ENCODE data around the gene PGAM1.
"Not testable (repeated sequence)": the region's sequence is repeated elsewhere in the genome, so short reads cannot be mapped to it uniquely, and the experiment has no call there.

DNA sequence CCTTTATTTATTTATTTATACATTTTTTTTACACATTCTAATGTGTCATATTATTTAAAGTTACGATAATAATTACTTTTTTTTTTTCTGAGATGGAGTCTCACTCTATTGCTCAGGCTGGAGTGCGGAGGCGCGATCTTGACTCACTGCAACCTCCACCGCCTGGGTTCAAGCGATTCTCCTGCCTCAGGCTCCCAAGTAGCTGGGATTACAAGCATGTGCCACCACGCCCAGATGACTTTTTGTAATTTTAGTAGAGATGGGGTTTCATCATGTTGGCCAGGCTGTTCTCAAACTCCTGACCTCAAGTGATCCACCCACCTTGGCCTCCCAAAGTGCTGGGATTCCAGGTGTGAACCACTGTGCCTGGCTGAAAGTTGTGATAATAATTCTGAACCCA, 19.5 kb upstream of the PGAM1 start:
- TF ChIP-seq, protein P1, sequence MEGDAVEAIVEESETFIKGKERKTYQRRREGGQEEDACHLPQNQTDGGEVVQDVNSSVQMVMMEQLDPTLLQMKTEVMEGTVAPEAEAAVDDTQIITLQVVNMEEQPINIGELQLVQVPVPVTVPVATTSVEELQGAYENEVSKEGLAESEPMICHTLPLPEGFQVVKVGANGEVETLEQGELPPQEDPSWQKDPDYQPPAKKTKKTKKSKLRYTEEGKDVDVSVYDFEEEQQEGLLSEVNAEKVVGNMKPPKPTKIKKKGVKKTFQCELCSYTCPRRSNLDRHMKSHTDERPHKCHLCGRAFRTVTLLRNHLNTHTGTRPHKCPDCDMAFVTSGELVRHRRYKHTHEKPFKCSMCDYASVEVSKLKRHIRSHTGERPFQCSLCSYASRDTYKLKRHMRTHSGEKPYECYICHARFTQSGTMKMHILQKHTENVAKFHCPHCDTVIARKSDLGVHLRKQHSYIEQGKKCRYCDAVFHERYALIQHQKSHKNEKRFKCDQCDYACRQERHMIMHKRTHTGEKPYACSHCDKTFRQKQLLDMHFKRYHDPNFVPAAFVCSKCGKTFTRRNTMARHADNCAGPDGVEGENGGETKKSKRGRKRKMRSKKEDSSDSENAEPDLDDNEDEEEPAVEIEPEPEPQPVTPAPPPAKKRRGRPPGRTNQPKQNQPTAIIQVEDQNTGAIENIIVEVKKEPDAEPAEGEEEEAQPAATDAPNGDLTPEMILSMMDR (IDR thresholded peaks at IDR 0.05), result not testable (repeated sequence)
- TF ChIP-seq POLR2A (IDR thresholded peaks at IDR 0.05), result not testable (repeated sequence)
